T-helper 1 cell treated with Interleukin-12 subunit alpha and Interleukin-12 subunit beta and Interleukin-4 antibody, amounts not matched to agents 30 ng/mL and 1 ng/mL, for 36 hours (primary cell): ENCODE data around the gene NFAT5. TPM values are rescaled to one million over a fixed set of nuclear protein-coding genes. Genes with fewer than 3 reads are reported as not detected.
"Not testable (repeated sequence)": the region's sequence is repeated elsewhere in the genome, so short reads cannot be mapped to it uniquely, and the experiment has no call there.

Source experiments
- intact Hi-C: fragments of 100-400 bp; cut with micrococcal nuclease; formaldehyde crosslinking; loops from one replicate; pipeline ENCODE4 v1.15.1; 2024
- total RNA-seq: library from RNA; stranded (reverse); gene quantifications from 2 replicates; pipeline ENCODE4 v1.2.3, GENCODE V29; 2022

The NFAT5 gene
- total RNA-seq, 1 donor from 2014 or later = 41.3 TPM

DNA sequence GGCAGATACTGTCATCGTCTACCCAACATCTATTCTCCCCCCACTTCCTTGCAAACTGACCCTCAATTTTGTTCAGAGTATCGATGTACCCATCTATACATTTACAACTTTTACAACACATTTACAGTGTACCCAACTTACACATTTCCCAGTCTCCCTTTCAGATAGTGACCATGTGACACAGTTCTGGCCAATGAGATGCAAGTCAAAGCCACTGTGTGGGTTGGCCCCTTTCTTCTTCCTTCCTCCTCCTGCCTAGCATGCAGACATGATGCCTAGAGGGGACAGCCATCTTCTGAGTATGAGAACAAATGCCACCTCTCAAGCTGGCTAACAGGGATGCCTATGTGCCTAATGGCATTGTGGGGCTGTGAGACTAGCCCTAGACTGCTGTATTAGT lies 11.3 kb upstream of the NFAT5 start:
- intact Hi-C loops = no loop called here

DNA sequence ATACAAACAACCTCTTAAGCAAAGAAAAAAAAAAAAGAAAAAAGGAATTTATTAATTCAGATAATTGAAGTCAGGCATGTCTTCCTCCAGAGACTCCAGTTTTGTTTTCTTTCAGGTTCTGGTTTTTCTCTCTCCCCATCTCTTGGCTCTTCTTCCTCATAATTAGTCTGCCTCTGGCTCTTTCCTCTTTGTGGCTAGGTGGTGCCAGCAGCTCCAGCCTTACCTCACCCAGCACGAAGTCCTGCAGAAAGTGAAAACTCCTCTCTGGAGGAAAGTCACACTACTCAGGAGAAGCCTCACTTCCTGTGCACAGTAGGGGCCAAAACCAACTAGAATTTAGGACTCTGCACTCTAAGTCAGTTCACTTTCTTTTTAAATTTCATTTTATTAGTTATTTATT lies 10.3 kb upstream of the NFAT5 start:
- intact Hi-C loops = no loop called here

DNA sequence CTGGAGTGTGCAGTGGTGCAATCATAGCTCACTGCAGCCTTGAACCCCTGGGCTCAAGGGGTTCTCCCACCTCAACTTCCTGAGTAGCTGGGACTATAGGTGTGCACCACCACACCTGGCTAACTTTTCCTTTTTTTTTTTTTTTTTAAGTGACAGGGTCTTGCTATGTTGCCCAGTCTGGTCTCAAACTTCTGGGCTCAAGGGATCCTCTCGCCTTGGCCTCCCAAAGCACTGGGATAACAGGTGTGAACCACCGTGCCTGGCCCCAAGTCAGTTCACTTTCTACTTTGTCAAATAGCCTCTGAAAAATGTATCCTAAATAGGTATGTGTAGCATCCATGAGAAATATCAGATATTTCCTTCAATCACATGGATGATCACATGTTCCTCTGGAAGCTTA lies 9.9 kb upstream of the NFAT5 start:
- intact Hi-C loops = no loop called here

DNA sequence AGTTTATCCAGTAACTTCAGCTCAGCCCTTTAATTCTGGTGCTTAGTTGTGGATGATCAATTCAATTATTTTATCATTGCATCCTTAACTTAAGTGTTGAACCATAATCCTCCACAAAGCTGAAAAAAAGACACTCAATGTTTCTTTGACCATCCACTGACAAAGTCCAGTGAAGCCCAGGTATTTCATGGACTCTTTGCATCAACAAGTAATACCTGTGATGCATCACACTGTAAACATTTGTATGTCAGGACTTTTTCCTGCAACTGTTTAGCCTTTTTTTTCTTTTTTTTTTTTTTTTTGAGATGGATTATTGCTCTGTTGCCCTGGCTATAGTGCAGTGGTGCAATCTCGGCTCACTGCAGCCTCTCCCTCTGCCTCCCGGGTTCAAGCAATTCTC lies 6.6 kb upstream of the NFAT5 start:
- intact Hi-C loops = no loop called here

DNA sequence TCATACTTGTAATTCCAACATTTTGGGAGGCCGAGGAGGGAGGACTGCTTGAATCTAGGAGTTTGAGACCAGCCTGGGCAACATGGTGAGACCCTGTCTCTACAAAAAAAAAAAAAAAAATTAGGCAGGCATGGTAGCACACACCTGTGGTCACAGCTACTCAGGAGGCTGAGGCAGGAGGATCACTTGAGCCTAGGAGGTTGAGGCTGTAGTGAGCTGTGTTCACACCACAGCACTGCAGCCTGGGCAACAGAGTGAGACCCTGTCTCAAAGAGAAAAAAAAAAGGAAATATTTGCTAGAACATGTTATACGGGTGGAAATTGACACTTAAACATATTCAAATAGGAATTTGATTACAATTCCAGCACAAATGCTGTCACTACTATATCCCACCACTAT lies 4.4 kb upstream of the NFAT5 start:
- intact Hi-C loops = loop anchor here (5.0 kb wide), 1 partner anchor 39 kb away; no protein-coding TSS in a partner anchor

DNA sequence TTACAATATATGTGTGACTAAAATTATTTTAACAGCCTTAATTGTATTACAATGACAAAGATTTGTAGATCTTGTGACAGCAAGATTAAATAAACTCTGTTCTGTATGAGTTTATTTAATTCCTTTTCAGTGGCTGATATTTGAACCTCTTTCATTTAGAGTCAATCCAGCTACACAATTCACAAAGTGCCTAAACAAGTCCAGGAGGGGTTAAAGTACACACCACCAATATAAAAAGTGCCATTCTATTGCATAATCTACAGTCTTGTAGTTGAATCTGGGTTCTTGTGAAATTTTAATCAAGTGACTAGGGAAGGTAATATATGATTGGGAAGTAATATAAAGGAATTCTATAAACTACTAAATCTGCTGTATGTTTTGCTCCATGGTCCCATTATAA lies 3.9 kb upstream of the NFAT5 start:
- intact Hi-C loops = loop anchor here (5.0 kb wide), 1 partner anchor 40 kb away; no protein-coding TSS in a partner anchor

DNA sequence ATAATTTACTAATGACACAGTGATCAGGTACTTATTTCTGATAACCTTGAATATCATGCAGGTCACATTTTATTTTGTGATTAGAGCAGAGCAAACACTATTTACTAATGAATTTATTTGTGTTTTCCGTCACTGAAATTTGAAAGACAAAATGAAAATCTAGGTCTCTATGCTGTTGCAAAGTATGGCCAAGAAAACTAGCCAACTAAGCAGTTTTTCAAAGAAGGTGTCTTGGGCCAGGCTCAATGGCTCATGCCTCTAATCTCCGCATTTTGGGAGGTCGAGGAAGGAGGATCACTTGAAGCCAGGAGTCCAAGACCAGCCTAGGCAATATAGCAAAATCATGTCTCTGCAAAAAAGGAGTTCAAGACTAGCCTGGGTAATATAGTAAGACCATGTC lies 3.0 kb upstream of the NFAT5 start:
- intact Hi-C loops = loop anchor here (5.0 kb wide), 1 partner anchor 41 kb away; no protein-coding TSS in a partner anchor

DNA sequence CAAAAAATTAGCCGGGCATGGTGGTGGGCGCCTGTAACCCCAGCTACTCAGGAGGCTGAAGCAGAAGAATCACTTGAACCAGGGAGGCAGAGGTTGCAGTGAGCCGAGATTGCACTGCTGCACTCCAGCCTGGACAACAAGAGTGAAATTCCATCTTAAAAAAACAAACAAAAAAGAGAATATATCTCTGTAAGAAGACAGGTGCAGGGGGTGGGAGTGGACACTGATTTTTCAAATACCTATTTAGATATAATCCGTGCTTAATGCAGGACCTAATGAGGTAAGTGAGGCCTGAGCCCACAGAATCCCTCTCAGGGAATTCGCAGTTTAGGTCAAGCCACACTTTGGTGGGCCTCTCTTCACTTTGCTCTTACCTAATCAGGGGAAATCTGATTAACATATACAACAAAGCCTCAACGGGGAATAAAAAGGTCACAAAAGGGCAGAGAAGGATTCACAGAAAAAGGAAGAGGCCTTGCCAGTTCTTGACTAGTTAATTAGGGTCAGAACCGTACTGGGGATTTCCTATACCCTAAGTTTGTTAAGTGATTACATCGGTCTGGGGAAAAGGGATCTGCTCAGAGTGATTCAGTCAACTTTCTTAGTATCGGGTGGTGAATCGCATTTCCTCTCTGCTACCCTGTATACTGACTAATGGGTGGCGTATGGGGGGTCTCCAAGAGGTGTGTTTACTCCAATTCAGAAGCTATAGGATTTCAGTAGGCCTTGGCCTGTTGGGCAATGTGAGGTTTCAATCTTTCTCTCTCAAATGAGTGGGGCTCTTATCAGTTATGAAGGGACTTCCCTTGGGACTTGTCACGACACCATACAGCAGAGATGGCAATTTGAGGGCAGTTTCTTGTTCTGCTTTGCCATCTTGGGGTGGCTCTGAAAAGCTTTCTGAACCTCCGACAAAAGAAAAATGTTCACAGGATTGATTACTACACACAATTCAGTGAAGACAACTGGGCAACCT lies 1.9 kb upstream of the NFAT5 start:
- intact Hi-C loops = loop anchor here (1.0 to 5.0 kb wide), 9 partner anchors 34 to 225 kb away; partner anchors contain the start of genes COG8, CYB5B, NIP7 and NOB1

DNA sequence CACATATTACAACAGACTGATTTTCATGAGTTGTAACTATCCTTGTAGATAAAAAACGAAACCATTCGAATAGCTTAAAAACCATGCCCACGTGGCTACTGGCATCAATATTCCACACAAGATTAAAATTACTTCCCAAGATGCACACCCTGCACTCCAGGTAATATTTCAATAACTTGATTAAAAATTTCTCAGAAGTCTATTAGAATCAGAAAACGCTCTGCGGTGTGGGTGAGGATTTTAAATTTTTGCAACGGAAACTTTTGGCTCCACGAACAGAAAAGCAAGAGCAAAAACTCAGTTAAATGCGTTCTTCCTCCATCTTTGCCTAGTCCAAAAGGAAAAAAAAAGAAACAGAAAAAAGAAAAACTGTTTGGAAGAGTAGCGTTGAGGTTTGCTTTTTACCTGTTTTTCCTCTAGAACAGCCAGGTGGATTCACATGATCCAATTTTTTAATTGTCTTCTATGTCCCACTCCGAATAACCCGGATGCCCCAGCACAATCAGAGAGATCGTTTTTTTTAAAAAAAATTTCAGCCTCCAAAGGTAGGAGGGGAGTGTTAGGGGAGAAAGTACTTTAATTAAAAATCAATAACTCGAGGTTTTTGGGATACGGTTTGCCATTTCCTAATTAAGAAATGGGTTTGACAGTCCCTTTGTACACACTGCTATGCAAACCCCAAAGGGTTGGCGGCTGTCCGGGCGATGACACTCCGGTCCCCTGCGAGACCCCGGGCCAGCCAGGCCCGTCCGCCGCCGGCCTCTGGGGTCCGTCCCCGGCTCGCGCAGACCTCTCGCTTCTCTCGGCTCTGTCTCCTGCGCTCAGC lies 708 bp upstream of the NFAT5 start:
- intact Hi-C loops = loop anchor here (1.0 to 5.0 kb wide), 11 partner anchors 35 to 378 kb away; partner anchors contain the start of genes COG8, CYB5B, NIP7 and NOB1

DNA sequence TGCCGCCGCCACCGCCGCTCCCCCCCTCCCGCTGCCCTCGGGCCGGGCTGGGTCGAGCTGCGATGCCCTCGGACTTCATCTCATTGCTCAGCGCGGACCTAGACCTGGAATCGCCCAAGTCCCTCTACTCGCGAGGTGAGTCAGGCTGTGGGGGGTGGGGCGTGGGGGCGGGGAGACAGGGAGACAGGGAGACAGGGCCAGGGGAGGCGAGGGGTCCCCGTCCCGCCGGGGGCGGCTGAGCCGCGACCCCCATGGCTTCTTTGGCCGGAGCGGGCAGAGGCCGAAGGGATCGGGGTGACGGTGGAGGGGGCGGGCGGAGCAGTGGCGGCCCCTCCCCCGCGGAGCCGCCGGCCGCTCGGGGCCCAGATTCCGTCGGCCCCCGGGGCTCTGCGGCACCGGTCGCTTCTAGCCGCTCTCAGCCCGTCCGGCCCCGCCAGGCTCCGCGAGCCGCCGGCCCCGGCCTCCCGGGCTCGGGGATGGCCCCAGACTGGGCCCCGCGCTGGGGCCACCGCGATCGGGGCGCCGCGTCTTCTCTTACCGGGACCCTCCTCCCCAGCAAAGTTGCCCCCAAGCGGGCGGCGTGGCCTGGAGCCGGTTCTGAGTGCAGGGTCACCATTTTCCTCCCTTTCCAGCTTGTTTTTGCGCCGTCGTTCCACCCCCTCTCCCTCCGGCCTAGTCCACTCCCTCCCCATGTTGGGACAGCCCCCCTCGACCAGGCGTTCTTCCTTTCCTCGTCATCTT lies 644 bp downstream of the NFAT5 start:
- intact Hi-C loops = loop anchor here (5.0 kb wide), 1 partner anchor 379 kb away; the partner anchor contains the start of gene SNTB2

DNA sequence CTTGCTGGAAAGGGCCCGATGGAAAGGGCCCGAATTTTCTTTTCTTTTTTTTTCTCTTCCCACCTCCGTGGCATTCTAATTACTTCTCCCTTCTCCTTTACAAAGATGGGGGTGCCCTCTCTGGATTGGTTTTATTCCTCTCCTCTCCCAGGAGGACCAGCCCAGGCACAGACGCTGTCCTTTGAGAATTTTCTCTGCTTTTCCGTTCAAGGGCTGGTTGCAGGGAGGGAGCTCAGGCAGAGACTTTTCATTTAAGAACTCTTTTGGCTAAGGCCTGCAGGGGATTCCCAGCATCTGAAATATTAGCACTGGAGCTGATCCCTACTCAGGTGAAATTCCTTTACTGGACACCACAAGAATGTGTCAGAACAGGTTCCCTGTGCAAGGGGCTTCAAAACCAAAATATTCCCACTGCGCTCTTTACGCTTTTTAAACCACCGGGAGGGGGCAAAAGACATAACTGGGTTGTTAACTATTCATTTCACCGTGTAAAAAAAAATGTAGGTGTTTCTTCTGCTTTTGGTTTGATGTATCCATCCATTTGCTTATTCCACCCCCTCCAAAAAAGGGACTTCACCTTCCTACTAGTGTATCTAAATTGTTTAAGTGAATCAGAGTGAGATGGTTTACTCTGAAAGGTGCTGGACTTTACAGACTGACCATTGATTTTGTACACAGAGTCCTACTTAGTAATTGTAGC lies 1.4 kb downstream of the NFAT5 start:
- intact Hi-C loops = loop anchor here (5.0 kb wide), 1 partner anchor 380 kb away; the partner anchor contains the start of gene SNTB2

DNA sequence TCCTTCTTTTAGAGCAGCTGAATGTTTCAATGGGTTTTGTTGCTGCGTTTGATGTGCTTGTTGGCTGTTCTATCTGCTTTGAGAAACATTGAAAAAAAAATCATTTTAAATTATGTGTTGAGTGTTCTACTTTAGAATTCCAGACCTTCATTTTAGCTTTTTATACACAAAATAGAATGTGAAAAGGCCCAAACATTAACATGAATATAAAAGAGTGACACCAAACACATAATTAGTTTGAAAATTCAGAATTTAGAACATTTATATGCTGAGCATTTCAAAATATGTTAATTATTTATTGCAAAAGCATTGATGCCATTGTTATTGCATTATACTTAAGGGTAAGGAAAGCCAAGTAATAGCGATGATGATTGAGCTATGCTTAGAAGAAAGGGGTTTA lies 2.9 kb downstream of the NFAT5 start:
- intact Hi-C loops = loop anchor here (5.0 kb wide), 1 partner anchor 381 kb away; the partner anchor contains the start of gene SNTB2

DNA sequence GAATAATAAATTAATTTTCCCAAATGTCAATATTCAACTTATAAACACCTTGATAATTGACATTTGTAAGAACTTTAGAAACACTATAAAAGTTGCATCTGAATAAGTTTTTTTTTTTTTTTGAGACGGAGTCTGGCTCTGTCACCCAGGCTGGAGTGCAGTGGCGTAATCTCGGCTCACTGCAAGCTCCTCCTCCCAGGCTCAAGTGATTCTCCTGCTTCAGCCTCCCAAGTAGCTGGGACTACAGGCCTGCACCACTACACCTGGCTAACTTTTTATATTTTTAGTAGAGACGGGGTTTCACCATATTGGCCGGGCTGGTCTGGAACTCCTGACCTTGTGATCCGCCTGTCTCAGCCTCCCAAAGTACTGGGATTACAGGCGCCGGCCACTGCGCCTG lies 13.0 kb downstream of the NFAT5 start:
- intact Hi-C loops = not testable (repeated sequence)

DNA sequence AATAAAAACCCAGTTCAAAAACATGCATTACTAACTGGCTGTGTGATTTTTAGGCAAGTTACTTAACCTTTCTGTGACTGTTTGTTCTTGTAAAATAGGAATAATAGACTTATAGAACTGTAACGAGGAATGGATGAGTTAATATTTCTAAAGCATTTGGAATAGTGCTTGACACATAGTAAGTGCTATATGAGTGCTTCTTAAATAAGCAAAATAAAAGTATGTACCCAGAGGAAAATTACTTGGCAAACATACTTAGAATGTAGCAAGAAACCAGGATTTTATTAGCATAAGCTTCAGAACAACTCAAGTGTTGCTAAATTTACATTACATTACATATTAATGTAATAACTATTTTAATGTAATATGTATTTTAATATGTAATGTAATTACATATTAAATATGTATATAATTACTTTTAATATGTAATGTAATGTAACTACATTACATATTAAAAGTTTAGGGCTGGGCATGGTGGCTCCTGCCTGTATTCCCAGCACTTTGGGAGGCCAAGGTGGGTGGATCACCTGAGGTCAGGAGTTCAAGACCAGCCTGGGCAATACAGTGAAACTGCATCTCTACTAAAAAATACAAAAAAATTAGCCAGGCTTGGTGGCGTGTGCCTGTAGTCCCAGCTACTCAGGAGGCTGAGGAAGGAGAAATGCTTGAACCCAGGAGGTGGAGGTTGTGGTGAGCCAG lies 14.2 kb downstream of the NFAT5 start:
- intact Hi-C loops = no loop called here

DNA sequence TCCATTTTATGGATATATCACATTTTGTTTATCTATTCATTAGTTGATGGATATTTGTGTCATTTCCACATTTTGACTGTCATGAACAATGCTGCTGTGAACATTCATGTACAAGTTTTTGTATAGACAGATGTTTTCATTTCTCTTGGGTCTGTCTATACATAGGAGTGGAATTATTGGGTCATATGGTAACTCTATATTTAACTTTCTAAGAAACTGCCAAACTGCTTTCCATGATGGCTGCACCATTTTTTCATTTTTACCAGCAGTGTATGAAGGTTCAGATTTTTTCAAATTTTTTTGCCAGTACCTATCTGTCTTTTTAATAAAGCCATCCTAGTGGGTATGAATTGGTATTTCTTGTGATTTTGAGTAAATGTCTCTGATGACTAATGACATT lies 15.5 kb downstream of the NFAT5 start:
- intact Hi-C loops = no loop called here

DNA sequence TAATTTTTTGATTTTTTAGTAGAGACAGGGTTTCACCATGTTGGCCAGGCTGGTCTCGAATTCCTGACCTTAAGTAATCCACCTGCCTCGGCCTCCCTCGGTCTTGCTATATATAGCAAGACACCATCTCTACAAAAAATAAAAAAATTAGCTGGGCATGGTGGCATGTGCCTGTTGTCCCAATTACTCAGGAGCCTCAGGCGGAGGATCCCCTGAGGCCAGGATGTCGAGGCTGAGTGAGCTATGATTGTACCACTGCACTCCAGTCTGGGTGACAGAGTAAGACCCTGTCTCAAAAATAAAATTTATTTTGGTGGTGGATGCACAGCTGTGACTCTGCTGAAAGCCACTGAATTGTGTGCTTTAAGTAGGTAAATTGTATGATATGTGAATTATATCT lies 18.7 kb downstream of the NFAT5 start:
- intact Hi-C loops = not testable (repeated sequence)

DNA sequence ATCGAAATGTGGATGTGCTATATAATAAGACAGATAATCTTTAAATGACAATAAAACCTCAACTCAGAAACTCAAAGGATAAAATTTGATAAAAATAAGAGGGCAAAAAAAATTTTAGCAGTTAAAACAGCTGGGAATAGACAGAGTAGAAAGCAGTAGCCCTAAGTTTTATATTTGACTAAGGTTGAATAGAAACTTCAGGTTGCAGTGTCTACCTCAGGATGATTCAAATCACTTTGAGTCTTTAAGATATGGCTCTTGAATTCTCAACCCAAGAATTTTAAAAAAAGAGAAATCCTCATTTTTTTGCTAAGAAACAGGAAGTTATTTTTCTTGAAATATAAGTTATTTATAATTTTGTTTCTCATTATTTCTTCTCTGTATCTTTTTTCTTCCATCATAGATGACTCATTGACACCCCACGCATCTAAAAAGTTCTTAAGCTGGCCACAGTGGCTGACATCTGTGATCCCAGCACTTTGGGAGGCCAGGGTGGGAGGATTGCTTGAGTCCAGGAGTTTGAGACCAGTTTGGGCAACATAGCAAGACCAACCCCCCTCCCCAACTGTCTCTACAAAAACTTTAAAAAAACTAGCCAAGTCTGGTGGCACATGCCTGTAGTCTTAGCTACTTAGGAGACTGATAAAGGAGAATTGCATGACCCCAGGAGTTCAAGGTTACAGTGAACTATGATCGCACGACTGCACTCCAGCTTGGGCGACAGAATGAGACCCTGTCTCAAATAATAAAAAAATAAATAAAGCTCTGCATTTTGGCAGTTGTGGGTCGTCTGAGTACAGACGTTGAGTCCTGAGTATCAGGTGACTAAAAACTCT lies 23.9 kb downstream of the NFAT5 start:
- intact Hi-C loops = no loop called here

DNA sequence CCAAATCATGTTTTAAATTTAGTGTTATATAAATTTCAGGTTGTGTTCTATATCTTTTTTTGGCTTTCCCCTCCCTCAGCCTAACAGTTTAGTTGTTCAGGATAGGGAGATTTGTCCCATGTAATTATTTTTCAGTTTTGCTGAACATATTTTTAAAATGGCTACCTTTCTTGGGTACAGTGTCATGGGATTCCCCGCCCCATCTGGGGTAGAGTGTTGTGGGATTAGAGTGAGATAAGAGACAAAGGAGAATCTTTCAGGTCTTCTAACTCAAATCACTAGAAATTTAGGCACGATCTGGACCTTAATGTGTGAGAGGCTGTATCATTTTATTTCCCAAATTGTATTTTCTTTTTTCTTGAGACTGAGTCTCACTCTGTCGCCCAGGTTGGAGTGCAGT lies 24.8 kb downstream of the NFAT5 start:
- intact Hi-C loops = no loop called here

DNA sequence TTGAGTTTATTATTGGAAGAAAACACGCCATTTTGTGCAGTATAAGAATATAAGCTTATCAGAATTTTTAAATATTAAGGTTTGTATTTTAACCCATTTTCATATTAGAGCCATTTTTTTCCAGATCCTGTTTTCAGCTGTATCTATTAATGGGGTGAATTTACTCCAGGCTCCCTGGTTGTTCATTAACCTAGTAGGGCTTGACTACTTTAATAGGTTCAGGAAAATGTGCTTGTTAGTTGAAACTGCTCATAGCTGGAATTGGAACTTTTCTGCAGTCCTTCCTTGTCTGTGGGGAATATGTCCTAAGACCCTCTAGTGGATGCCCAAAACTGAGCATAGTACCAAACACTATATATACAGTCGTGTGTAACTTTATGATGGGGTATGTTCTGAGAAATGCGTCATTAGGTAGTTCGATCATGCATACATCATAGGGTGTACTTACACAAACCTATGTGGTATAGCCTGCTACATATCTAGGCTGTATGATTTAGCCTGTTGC lies 28.0 kb downstream of the NFAT5 start:
- intact Hi-C loops = no loop called here
